NCI-H526 (cell line): Measurements from ENCODE around the gene GPR89B.
A peak's percentile ranks its signal among the peaks of the same experiment; 100 is the strongest.
"Not testable (repeated sequence)": the region's sequence is repeated elsewhere in the genome, so short reads cannot be mapped to it uniquely, and the experiment has no call there.

Experiments
- DNase-seq, 2 experiments: peaks; one replicate each; lab custom pipeline; 2025; lab: John Stamatoyannopoulos, UW

The GPR89B gene

DNA sequence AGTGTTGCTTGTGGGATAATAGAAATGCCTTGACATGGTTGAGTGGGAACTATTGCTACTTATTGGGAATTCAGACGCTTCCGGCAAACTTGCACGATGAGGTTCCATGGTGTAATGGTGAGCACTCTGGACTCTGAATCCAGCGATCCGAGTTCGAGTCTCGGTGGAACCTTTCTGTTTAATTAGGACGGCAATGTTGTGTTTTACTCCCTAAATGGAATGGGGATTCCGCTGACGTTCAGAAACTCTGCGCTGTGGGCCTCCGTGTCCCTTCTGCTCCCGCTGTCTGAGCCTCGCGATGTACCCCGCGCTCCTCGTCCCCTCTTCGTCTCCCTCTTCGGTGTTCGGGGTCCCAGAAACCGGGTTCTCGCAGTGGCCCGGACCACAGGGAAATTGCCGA, 104.5 kb downstream of the GPR89B start:
- not testable (repeated sequence) for DNase-seq

DNA sequence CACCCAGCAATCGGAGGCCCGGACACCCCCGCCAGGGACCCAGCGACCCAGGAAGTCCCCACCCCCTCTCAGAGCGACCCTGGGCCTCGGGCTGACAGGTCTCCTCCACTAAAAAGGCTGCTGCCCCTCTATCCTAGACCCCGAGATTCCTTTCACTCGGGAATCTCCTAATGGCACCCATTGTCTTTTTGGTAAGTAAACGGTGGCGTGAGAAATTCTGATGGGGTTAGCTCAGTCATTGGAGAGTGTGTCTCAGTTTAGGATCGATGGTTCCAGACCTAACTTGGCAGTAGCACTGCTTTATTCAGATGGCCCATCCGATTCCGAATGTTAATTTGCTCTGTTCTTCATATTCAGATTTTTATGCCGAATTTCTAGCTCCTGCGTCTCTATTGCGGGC, 104.9 kb downstream of the GPR89B start:
- not testable (repeated sequence) for DNase-seq

DNA sequence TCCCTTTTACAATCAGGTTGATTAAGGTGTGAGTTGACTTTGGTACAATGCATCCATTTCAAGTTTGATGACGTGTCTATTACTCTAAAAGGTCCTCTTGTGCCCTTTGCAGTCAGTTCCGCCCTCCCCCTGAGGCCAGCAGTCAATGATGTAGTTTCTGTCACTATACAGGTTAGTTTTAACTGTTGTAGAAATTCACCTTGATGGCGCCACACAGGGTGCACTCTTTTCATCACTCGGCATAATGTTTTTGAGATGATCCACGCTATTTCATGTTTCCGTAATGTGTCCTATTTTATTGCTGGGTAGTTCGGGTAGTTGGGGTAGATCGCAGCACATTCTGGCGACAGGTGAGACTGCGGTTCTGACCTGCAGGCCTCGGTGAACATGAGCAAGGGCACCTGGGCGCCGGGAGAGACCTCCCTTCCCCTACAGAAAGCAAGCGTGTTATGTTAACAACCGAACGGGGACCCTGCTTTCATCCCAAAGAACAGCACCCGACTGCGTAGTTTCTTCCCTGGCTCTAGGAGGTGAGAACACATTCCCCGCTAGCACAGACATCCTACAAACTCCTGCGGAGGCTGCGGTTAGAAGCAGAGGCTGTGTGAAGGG, 109.7 kb downstream of the GPR89B start:
- not testable (repeated sequence) for DNase-seq

DNA sequence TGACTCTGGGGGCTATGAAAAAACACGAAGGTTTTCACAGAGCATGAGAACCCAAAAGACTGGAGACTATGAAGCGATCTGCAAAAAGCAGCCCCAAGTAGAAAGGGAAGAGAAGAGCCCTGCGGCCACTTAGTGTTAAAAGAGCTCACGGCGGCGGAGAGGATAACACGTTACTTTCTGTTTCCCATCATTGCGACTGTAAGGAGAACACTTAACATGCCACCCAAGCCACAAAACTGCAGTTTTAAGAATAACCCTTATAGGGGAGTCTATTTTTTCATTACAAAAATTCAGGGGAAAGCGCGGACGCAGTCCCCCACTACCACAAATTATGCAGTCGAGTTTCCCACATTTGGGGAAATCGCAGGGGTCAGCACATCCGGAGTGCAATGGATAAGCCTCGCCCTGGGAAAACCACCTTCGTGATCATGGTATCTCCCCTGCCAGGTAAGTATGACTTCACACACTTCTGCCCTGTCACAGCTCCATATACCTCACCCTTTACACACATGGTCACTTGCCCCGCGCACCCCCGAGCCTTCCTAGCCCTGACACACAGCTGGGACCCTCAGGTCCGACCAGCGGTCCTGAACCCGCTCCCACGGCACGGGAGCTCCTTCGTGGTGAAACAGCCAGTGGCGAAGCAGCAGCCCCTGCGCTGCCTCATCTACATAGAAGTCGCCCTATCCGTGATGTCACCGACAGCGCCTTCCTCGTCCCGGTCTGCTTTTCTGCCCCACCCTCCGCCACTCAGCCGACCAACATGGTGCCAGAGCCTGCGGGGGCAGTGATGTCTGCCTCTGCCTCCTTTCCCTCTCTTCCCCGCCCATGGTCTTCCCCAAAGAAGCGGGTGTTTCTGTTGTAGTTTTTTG, 110.5 kb downstream of the GPR89B start:
- DNase-seq, result peak; percentile 90 to 98
